ENCODE data around the gene NDUFV1. TPM values are rescaled to one million over a fixed set of nuclear protein-coding genes. Genes with fewer than 3 reads are reported as not detected.
"Not testable (repeated sequence)": the region's sequence is repeated elsewhere in the genome, so short reads cannot be mapped to it uniquely, and the experiment has no call there.

Gene NDUFV1
- total RNA-seq, 4 donors from 2014 or later: 143 to 233 (median 165) TPM

- TF ChIP-seq, protein P1, sequence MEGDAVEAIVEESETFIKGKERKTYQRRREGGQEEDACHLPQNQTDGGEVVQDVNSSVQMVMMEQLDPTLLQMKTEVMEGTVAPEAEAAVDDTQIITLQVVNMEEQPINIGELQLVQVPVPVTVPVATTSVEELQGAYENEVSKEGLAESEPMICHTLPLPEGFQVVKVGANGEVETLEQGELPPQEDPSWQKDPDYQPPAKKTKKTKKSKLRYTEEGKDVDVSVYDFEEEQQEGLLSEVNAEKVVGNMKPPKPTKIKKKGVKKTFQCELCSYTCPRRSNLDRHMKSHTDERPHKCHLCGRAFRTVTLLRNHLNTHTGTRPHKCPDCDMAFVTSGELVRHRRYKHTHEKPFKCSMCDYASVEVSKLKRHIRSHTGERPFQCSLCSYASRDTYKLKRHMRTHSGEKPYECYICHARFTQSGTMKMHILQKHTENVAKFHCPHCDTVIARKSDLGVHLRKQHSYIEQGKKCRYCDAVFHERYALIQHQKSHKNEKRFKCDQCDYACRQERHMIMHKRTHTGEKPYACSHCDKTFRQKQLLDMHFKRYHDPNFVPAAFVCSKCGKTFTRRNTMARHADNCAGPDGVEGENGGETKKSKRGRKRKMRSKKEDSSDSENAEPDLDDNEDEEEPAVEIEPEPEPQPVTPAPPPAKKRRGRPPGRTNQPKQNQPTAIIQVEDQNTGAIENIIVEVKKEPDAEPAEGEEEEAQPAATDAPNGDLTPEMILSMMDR (IDR thresholded peaks at IDR 0.05): no peak
Observed at GRCh38 chr11:67601098-67601497, 5.6 kb upstream of the NDUFV1 start.

DNA sequence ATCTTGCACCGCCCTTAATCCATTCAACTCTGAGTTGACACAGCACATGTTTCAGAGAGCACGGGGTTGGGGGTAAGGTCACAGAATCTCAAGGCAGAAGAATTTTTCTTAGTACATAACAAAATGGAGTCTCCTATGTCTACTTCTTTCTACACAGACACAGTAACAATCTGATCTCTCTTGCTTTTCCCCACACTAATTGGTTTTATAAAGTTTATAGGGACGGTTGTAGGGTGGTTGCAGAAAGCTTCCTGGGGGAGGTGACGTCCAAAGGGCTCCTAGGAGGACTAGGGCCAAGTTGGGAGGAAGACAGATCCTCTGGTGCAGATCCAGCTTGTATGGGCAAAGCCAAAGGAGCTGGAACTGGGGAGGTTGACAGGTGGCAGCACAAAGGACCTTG is 2.6 kb upstream of the NDUFV1 start:
- ATAC-seq (ENCODE audit: low FRiP score); DNase-seq (ENCODE audit: low spot score): not testable (repeated sequence)

More at GRCh38 chr11:67601098-67601497, 5.6 kb upstream of the NDUFV1 start:
- DNase-seq (ENCODE audit: low spot score) (no peak), ATAC-seq (ENCODE audit: low FRiP score) (no peak)

DNA sequence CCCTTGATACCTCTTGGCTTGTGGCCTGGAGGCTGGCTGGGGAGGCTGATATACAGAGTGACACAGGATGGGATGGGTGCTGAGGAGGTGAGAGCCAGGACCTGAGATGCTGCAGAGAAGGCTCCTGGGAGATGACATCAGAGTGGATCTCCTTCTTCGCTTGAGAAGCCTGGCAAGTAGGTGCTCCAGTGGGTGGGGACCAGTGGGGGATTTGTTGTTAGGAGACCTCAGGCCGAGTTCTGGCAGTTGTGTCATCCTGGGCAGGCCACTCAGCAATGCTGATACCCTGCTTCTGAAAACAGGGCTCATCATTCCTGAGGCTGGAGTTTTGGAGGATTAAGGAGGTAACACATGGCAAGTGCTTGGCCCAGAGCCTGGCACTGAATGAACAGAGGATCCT is 1.9 kb upstream of the NDUFV1 start:
- no peak for DNase-seq (ENCODE audit: low spot score)
- ATAC-seq (ENCODE audit: low FRiP score): no peak
- TF ChIP-seq, protein P1 (IDR thresholded peaks at IDR 0.05): no peak

- ATAC-seq (ENCODE audit: low FRiP score) (no peak), DNase-seq (ENCODE audit: low spot score) (no peak)
- TF ChIP-seq, protein P1 (IDR thresholded peaks at IDR 0.05): no peak
Observed at GRCh38 chr11:67605231-67606011, 1.3 kb upstream of the NDUFV1 start.

DNA sequence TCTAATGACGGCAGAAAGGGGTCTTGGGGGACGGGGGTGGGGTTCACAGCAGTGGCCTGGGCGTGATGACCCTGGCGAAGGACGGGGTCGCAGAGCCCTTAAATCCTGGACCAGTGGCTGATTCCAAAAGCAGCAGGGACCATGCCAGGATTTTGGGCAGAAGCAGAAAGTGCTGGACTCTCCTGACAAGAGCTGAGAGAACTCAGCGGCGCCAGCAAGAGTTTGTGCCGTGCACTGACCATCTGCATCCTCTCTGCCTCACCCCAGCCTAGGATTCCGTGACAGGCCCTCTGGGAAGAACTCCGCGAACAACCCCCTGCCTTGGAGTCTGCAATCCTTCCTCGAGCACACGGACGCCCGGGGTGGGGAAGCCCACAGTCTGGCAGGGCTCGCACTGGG is 644 bp upstream of the NDUFV1 start:
- no peak for ATAC-seq (ENCODE audit: low FRiP score)
- TF ChIP-seq, protein P1 (IDR thresholded peaks at IDR 0.05): no peak
- DNase-seq (ENCODE audit: low spot score): no peak

DNA sequence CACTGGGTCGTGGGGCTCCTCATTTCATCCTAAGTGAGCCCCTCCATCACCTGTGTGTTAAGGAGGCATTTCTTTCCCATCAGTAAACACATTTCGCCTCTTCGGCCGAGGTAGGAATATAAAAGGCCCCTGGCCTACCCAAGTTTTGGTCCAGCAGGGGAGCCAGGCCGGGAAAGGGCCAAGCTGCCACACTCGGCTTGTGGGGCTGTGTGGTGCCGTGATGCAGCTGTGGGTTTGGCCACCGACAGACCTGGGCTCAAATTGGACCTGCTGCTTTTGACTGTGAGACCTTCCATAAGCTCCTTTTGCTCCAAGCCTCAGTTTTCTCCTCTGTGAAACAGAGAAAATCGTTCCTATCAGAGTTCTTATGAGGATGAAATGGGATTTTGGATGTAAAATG is 771 bp downstream of the NDUFV1 start:
- ATAC-seq (ENCODE audit: low FRiP score) (no peak), DNase-seq (ENCODE audit: low spot score) (no peak)
- TF ChIP-seq, protein P1 (IDR thresholded peaks at IDR 0.05): no peak

- no peak for DNase-seq (ENCODE audit: low spot score)
- TF ChIP-seq, protein P1 (IDR thresholded peaks at IDR 0.05): no peak
Observed at GRCh38 chr11:67608486-67608885, 1.8 kb downstream of the NDUFV1 start.

More at GRCh38 chr11:67608486-67608885, 1.8 kb downstream of the NDUFV1 start:
- ATAC-seq (ENCODE audit: low FRiP score): no peak
